Activated naive CD4-positive, alpha-beta T cell treated with anti-CD3 and anti-CD28 coated beads, Interleukin-2, amount 50 U/mL, for 72 hours (primary cell): ENCODE measurements around the gene CEMIP. TPM values are rescaled to one million over a fixed set of nuclear protein-coding genes. Genes with fewer than 3 reads are reported as not detected.

Experiments
- ATAC-seq, 2 donors: fragments of 150-1000 bp; cut with Tn5 transposase; 2 replicates each; pipeline ENCODE4 v1.10.0; 2021; ENCODE audit warnings: mild to moderate bottlenecking in 2 of 2, moderate library complexity in 2 of 2
- DNase-seq, 2 donors: peaks; one replicate each; pipeline ENCODE4 v3.0.0; 2021 to 2022; ENCODE audit warnings: low spot score in 2 of 2
- H3K27ac Mint-ChIP-seq, 2 donors: one replicate each; pipeline ENCODE4 v1.8.0; 2022; ENCODE audit warnings: mild to moderate bottlenecking in 2 of 2, mixed read lengths in 2 of 2
- H3K36me3 Mint-ChIP-seq, 2 donors: one replicate each; pipeline ENCODE4 v1.8.0; 2022; ENCODE audit warnings: mixed read lengths in 2 of 2
- H3K9me3 Mint-ChIP-seq, 2 donors: one replicate each; pipeline ENCODE4 v1.8.0; 2022; ENCODE audit warnings: mixed read lengths in 2 of 2
- total RNA-seq, 2 donors: library from RNA; stranded (reverse); gene quantifications; one replicate each; pipeline ENCODE4 v1.2.3, GENCODE V29; 2022

The CEMIP gene
- total RNA-seq, 2 donors from 2014 or later = not detected

DNA sequence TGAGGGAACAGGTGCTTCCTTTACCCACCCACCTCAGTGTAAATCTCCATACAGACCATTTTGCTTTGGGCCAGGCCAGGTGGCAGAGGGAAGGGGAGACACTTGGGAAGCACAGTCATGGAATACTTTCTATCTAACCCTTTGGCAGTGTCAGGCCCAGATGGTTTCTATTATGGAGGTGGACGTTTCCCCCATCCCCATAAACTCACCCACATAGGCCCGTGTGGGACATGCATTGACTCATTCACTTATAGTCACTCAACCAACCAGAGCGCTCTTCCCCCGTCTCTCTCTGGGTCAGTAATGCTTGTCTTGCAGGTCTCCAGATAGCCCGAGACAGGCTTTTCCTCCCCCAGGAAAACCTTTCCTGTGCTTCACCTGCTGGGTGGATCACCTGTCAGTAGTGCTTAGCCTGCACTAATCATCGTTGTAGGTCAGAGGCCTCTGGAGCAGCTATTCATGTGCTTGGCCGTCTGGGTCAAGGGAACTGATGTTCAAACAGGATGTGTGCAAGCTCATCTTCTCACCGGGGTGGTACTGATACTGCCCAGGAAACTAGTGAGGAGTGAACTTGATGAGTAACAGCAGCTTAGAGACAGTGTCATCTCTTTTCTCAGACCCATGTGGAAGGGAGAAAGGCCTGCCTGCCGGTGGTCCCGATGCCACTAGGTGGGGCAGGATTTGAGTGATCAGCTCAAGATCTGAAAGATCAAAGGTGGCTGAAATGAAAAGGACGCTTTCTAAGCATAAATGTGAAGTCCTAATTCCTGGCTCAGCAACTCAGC is 67.1 kb downstream of the CEMIP start:
- no peak for DNase-seq
- Mint-ChIP-seq H3K27ac (no peak overlapping the region), H3K9me3 (no peaks in the 10 kb centered on the region), H3K36me3 (no peaks in the 10 kb centered on the region)
- ATAC-seq = no peak

DNA sequence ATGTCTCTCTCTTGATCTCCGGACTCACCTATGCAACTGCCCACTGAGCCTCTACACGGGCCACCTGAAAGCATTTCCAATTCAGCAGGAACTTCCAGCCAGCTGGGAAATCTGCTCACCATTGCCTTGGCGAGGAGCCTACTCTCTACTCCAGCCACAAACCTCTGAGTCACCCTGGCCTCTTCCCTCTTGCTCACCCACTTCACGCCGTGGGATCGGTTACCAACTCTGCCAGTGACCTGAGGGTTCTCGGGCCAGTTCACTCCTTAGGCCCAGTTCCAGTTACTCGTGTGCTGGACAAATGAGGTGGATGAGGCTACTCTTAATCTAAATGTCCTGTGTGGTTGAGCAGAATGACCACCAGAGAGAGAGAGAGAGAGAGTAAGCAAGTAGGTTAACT is 70.1 kb downstream of the CEMIP start:
- DNase-seq (no peak), ATAC-seq (peak in 1 of 2 donors; percentile 40)
- Mint-ChIP-seq H3K27ac (peak overlapping the region in 1 of 2 donors; percentile 24), H3K9me3 (no peaks in the 10 kb centered on the region), H3K36me3 (no peaks in the 10 kb centered on the region)

- DNase-seq = no peak
- Mint-ChIP-seq H3K36me3 (no peaks in the 10 kb centered on the region), H3K9me3 (no peaks in the 10 kb centered on the region), H3K27ac (no peak overlapping the region)
- no peak for ATAC-seq
These were observed 71.8 kb downstream of the CEMIP start for GRCh38 chr15:80850941-80851451.

GRCh38 chr15:80852676-80853075 is 73.5 kb downstream of the CEMIP start:
- Mint-ChIP-seq H3K27ac (no peak overlapping the region), H3K36me3 (no peaks in the 10 kb centered on the region), H3K9me3 (no peaks in the 10 kb centered on the region)
- ATAC-seq = no peak
- no peak for DNase-seq

DNA sequence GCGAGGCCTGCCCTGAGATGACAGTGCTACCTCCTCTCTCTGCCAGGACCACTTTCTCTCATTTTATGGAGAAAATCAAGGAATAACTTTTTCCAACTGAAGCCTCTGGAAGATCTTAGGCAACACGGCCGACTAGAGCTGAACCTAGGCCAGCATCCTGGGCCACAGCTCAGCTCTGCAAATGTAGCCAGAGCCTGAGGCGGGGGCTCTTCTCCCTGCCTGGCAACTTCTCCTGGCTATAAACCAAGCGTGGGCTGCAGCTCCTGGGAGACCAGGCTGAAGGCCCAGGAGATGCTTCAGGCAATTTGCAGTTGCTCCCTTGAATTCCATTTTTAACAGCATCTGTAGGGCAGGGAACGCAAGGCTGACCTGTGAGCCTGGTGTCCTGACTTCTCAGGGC is 74.9 kb downstream of the CEMIP start:
- DNase-seq (no peak), ATAC-seq (no peak)
- Mint-ChIP-seq H3K36me3 (no peaks in the 10 kb centered on the region), H3K9me3 (no peaks in the 10 kb centered on the region), H3K27ac (no peak overlapping the region)

- Mint-ChIP-seq H3K36me3 (no peaks in the 10 kb centered on the region), H3K9me3 (no peaks in the 10 kb centered on the region), H3K27ac (no peak overlapping the region)
- DNase-seq (no peak), ATAC-seq (no peak)
These were observed 76.0 kb downstream of the CEMIP start for GRCh38 chr15:80855206-80855605.

GRCh38 chr15:80856400-80856799 is 77.2 kb downstream of the CEMIP start:
- peak in 1 of 2 donors; percentile 13 for ATAC-seq
- Mint-ChIP-seq H3K9me3 (no peaks in the 10 kb centered on the region), H3K27ac (no peak overlapping the region), H3K36me3 (no peaks in the 10 kb centered on the region)
- DNase-seq = no peak

GRCh38 chr15:80856809-80857377 is 77.7 kb downstream of the CEMIP start:
- ATAC-seq = peak in 1 of 2 donors; percentile 22
- no peak overlapping the region for H3K27ac Mint-ChIP-seq
- H3K9me3 Mint-ChIP-seq = no peaks in the 10 kb centered on the region

GRCh38 chr15:80861731-80862170 is 82.6 kb downstream of the CEMIP start:
- Mint-ChIP-seq H3K9me3 (no peaks in the 10 kb centered on the region), H3K36me3 (no peaks in the 10 kb centered on the region), H3K27ac (no peak overlapping the region)
- ATAC-seq = no peak
- DNase-seq = no peak

More at GRCh38 chr15:80856809-80857377, 77.7 kb downstream of the CEMIP start:
- no peak for DNase-seq
- no peaks in the 10 kb centered on the region for H3K36me3 Mint-ChIP-seq

DNA sequence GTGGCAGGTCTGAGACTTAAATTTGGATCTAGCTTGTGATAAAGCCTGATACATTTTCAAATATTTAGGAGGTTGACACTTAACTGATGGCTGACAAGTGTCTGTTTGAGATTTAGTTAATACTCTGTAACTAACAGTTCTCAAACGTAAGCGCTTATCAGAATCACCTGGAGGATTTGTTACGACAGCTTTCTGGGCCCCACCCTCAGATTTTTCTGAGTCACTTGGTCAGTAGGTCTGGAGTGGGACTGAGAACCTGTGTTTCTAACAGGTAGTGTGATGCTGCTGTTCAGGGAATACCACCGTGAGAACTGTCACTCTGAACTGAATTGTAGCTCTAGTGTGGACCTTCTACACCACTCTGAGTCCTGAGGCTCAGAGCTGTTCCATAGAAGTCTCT is 85.5 kb downstream of the CEMIP start:
- no peaks in the 10 kb centered on the region for H3K36me3 Mint-ChIP-seq
- no peak for ATAC-seq
- H3K9me3 Mint-ChIP-seq = no peaks in the 10 kb centered on the region
- no peak overlapping the region for H3K27ac Mint-ChIP-seq
- no peak for DNase-seq

GRCh38 chr15:80866936-80867335 is 87.8 kb downstream of the CEMIP start:
- Mint-ChIP-seq H3K27ac (no peak overlapping the region), H3K36me3 (no peaks in the 10 kb centered on the region), H3K9me3 (no peaks in the 10 kb centered on the region)
- ATAC-seq = no peak
- DNase-seq = no peak

- Mint-ChIP-seq H3K9me3 (no peaks in the 10 kb centered on the region), H3K36me3 (no peaks in the 10 kb centered on the region), H3K27ac (no peak overlapping the region)
- no peak for DNase-seq
- no peak for ATAC-seq
These were observed 91.2 kb downstream of the CEMIP start for GRCh38 chr15:80870366-80870765.

DNA sequence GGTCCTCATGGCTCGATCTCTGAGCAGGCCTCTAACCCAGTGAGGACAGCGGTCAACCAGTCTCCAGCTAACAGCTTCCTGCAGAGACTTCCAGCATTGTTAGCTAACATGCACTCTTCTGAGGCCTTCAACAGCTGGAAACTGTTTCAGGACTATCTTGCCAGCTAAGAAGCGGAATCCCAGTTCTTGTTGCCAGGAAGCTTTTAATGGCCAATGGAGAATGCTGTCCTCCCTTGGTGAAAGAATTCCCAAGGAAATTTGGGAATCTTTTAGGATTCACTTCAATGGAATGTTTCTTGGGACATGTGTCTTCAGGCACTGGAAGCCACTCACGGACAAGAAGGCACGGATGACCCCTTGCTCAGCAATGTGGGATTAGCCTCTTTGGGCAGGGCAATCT is 91.7 kb downstream of the CEMIP start:
- Mint-ChIP-seq H3K27ac (no peak overlapping the region), H3K36me3 (no peaks in the 10 kb centered on the region), H3K9me3 (no peaks in the 10 kb centered on the region)
- DNase-seq = no peak
- no peak for ATAC-seq

GRCh38 chr15:80871858-80872257 is 92.7 kb downstream of the CEMIP start:
- H3K36me3 Mint-ChIP-seq = no peaks in the 10 kb centered on the region
- no peak overlapping the region for H3K27ac Mint-ChIP-seq
- ATAC-seq (no peak), DNase-seq (no peak)
- no peaks in the 10 kb centered on the region for H3K9me3 Mint-ChIP-seq

DNA sequence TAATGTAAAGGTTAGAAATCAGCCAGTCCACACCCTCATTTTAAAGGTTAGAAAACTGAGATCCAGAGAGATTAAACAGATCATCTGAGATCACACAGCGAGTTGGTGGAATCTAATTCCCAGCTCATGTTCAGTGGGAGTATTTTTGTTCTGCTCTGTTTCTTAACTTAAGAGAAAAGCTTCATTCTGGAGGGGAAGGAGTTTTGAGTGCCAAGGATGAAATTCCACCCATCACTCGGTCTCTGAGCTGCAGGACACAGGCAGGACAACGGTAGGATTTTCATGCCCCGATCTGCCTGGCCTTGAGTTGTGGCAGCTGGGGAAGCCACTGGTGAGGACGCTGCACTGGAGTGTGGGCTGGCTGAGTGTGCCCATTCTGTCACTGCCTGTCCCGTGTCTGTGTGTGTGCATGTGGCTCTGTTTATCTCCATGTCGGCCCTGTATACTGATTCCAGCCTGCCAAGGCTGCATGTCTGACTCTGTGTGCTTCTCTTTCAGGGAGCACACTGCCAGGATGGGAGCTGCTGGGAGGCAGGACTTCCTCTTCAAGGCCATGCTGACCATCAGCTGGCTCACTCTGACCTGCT is 94.3 kb downstream of the CEMIP start:
- ATAC-seq (no peak), DNase-seq (no peak)
- H3K9me3 Mint-ChIP-seq = no peaks in the 10 kb centered on the region
- no peak overlapping the region for H3K27ac Mint-ChIP-seq
- no peaks in the 10 kb centered on the region for H3K36me3 Mint-ChIP-seq

DNA sequence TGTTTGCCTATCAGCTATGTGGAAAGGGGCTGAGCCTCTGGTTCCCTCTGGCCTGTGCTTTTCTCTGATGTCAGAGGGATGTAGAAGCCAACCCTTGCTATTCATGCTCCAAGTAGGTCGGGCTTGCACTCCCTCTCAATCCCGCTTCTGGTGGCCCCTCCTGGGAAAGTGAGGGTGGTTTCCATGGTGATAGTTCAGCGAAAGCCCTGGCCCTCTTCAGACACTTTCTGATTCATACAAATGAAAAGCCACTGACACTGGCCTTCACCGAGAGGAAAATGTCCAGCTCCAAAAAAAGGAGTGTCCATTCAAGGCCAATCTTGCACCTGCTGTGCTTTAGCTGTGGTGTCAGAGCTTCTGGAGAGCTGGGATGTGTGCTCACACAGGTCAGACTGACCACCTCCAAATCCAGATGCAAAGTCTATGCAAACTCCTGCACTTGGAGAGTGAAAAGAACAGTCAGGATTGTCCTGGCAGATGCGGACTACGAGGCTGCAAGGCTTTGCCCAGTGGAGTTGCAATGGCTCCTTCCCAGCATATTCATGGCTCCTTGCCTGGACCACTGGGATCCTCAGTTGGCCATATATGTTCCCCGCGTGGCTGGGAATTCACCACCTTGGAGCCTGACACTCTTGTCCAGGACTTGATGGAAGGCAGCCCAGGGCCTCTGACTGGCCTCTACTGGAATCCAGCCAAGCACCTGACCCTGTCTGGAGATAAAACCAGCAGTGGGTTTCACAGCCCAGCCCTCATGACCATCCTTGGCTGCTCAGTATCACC is 96.6 kb downstream of the CEMIP start:
- DNase-seq = no peak
- ATAC-seq = no peak
- no peak overlapping the region for H3K27ac Mint-ChIP-seq
- H3K9me3 Mint-ChIP-seq = no peaks in the 10 kb centered on the region
- H3K36me3 Mint-ChIP-seq = no peaks in the 10 kb centered on the region

DNA sequence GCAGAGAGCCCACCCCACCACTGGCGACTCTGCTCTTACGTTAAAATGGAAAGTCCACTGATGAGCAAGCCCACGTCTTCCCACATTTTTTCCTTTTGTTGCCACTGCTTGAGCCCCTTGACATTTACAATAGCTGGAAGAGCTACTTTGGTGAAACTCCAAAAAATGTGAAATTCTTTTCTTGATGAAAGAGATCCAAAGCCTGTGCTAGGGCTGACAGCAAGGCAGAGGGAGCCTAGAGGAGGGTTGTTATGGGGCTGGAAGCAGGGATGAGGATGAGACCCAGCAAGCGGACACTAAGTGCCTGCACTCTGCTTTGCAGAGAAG is 97.1 kb downstream of the CEMIP start:
- ATAC-seq (no peak), DNase-seq (no peak)
- H3K27ac Mint-ChIP-seq = no peak overlapping the region
- no peaks in the 10 kb centered on the region for H3K36me3 Mint-ChIP-seq
- no peaks in the 10 kb centered on the region for H3K9me3 Mint-ChIP-seq
